ENCODE data around the gene STC2. TPM values are rescaled to one million over a fixed set of nuclear protein-coding genes. Genes with fewer than 3 reads are reported as not detected.

Gene STC2
- total and polyA plus RNA-seq, 2 experiments from 2014 or later: 65.2 to 138 TPM

GRCh38 chr5:173294673-173295320, 33.4 kb downstream of the STC2 start:
- DNase-seq (ENCODE audit: low read depth in 1 of 2, low spot score in 1 of 2): no peak
- TF ChIP-seq, protein P1, sequence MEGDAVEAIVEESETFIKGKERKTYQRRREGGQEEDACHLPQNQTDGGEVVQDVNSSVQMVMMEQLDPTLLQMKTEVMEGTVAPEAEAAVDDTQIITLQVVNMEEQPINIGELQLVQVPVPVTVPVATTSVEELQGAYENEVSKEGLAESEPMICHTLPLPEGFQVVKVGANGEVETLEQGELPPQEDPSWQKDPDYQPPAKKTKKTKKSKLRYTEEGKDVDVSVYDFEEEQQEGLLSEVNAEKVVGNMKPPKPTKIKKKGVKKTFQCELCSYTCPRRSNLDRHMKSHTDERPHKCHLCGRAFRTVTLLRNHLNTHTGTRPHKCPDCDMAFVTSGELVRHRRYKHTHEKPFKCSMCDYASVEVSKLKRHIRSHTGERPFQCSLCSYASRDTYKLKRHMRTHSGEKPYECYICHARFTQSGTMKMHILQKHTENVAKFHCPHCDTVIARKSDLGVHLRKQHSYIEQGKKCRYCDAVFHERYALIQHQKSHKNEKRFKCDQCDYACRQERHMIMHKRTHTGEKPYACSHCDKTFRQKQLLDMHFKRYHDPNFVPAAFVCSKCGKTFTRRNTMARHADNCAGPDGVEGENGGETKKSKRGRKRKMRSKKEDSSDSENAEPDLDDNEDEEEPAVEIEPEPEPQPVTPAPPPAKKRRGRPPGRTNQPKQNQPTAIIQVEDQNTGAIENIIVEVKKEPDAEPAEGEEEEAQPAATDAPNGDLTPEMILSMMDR (IDR thresholded peaks at IDR 0.05; ENCODE audit: low read depth, low read length): no peak
- Histone ChIP-seq H3K36me3 (no peaks in the 10 kb centered on the region), H3K4me3 (no peak overlapping the region), H3K4me1 (ENCODE audit: low read depth) (peaks cover 29% of the 10 kb centered on the region), H3K27me3 (no peaks in the 10 kb centered on the region), H3K27ac (no peak overlapping the region), H3K9me3 (ENCODE audit: low read depth) (no peaks in the 10 kb centered on the region)

- Histone ChIP-seq H3K4me1 (ENCODE audit: low read depth) (peaks cover 31% of the 10 kb centered on the region), H3K36me3 (no peaks in the 10 kb centered on the region), H3K4me3 (no peak overlapping the region), H3K27me3 (no peaks in the 10 kb centered on the region), H3K9me3 (ENCODE audit: low read depth) (no peaks in the 10 kb centered on the region), H3K27ac (no peak overlapping the region)
- TF ChIP-seq, protein P1 (IDR thresholded peaks at IDR 0.05; ENCODE audit: low read depth, low read length): peak; percentile 87
- peak; percentile 87 to 90 for DNase-seq (ENCODE audit: low read depth in 1 of 2, low spot score in 1 of 2)
These were observed 34.2 kb downstream of the STC2 start for GRCh38 chr5:173293817-173294672.

- Histone ChIP-seq H3K36me3 (no peaks in the 10 kb centered on the region), H3K4me3 (no peak overlapping the region), H3K9me3 (ENCODE audit: low read depth) (no peaks in the 10 kb centered on the region), H3K27me3 (no peaks in the 10 kb centered on the region), H3K27ac (peak overlapping the region; percentile 79), H3K4me1 (ENCODE audit: low read depth) (peaks cover 32% of the 10 kb centered on the region)
- TF ChIP-seq, protein P1 (IDR thresholded peaks at IDR 0.05; ENCODE audit: low read depth, low read length): no peak
- peak in 1 of 2 donors; percentile 50 for DNase-seq (ENCODE audit: low read depth in 1 of 2, low spot score in 1 of 2)
These were observed 36.2 kb downstream of the STC2 start for GRCh38 chr5:173291722-173292658.

GRCh38 chr5:173290477-173291131, 37.6 kb downstream of the STC2 start:
- Histone ChIP-seq H3K9me3 (ENCODE audit: low read depth) (no peaks in the 10 kb centered on the region), H3K4me1 (ENCODE audit: low read depth) (peaks cover 38% of the 10 kb centered on the region), H3K4me3 (no peak overlapping the region), H3K27ac (peak overlapping the region; percentile 79), H3K27me3 (no peaks in the 10 kb centered on the region), H3K36me3 (no peaks in the 10 kb centered on the region)
- peak; percentile 67 to 94 for DNase-seq (ENCODE audit: low read depth in 1 of 2, low spot score in 1 of 2)
- TF ChIP-seq, protein P1 (IDR thresholded peaks at IDR 0.05; ENCODE audit: low read depth, low read length): no peak

GRCh38 chr5:173289372-173289771, 38.8 kb downstream of the STC2 start:
- Histone ChIP-seq H3K4me3 (no peak overlapping the region), H3K9me3 (ENCODE audit: low read depth) (no peaks in the 10 kb centered on the region), H3K27me3 (no peaks in the 10 kb centered on the region), H3K36me3 (no peaks in the 10 kb centered on the region), H3K4me1 (ENCODE audit: low read depth) (peaks cover 35% of the 10 kb centered on the region), H3K27ac (peak overlapping the region; percentile 79)
- TF ChIP-seq, protein P1 (IDR thresholded peaks at IDR 0.05; ENCODE audit: low read depth, low read length): no peak
- no peak for DNase-seq (ENCODE audit: low read depth in 1 of 2, low spot score in 1 of 2)
